ENCODE results near the gene TFAP2D. TPM values are rescaled to one million over a fixed set of nuclear protein-coding genes. Genes with fewer than 3 reads are reported as not detected.

Gene TFAP2D
- total RNA-seq, 1 donor from 2014 or later: not detected

DNA sequence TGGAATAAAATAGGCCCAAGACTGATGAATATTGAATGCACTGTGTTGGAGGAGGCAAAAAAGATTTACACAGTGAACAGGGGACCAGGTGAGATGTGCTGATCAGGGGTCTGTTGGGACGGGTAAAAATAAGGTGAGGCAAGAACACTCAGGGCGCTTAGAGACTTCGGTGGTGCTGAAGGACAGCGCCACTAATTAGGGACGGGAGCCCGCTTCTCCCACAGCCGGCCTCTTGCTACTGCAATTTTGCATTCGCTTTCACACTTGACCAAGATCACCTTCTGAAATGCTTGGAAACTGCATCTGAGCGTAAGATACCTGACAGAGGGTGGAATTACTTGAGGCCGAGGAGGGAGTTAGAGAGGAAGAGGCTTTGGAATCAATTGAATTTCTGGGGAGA is 7.3 kb downstream of the TFAP2D start:
- DNase-seq (ENCODE audit: low spot score): no peak

DNA sequence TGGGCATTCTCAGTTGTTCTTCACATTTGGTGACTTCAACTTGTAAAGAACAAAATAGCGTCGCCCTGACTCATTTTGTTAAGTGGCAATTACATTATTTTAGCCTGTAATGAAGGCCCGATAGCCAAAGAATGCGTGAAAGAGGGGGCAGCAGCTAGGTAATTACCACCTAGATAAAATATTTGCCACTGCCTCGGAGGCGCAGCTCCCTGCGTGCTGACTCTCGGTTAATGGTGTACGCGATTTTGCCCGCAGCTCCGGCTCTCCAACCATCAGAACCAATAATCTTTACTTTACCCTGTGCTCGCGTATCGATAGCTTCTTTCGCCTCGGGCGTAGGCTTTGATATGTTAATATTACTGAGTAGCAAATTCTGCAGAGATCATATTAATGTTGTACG is 8.7 kb downstream of the TFAP2D start:
- no peak for DNase-seq (ENCODE audit: low spot score)

DNA sequence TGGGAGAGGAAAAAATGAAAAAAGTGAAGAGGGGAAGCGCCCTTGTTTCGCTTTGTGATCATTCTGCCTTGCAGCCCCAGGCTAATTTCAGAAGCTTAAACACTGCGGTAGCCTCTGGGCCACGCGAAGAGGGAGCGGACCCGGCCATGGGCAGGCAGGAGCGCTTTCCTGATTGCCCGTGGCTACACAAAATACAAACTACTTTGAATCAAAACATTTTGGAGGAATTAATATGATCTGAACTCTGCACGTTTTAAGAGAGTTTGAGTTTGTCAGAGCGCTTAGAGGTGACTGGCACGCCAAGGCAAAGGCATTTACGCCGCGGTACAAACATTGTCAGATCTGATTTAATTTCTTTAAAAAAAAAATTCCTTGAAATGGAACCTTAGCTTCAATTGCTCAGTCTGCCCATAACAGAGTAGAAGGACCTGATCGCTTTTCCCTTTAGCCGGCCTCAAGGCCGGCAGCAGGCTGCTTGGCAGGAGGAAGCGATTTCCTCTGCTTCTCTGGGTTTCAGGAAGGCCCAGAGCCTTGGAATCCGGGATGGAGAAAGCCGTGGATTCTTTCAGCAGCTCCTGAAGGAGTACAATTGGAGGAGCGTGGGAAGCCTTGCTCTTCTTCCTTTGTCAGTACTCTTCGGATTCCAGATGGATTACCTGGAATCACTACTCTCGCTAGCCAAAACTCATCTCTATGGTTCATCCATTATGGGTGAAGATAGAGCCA is 9.7 kb downstream of the TFAP2D start:
- no peak for DNase-seq (ENCODE audit: low spot score)

DNA sequence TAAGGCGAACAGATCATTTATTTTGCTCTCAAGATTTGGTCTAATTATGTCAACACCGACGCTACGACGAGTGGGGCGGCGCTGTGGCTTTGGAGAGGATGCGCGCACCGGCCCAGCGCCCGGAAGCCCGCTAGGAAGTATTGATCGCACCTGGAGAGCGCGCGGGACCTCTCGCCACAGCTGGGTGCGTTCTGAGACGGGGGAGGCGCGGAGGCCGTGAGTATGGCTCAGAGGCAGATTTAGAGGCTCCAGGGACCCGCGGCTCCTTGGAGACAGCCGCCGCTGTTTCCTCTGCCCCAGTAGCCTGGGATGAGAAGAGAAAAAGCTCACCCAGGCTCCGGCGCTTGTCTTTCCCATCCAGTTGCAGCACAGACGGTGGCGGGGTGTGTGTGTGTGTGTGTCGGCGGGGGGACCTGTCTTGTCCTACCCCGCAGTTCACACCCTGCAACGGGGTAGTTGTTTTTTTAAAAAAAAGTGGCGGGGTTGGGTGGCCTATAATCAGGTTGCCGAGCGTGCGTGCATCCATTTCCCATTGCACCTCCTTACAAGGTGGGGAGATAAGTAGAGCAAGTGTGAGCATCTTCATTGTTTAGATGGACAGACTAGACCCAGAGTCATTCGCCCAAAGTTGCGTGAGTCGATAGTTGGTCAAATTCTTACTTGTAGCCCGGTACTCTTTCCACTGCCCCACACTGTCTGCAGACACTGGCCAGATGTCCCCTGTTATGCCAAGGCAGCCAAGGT is 11.2 kb downstream of the TFAP2D start:
- no peak for DNase-seq (ENCODE audit: low spot score)

DNA sequence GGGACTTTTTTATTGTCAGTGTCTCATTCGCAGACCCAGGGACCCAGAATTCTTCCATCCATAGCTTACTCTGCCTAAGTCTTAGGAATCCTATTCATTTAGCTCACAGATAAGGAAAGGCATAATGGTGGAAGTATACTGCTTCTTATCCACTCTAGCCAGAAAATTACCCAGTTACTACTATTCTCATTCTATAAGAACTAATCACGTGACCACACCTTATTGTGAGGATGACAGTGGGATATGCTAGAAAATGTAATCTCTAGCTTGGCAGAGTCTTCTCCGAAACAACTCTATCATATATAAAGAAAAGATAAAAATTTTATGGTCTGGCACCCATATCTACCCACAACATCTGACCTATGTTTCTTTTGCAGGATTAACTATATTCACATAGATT is 21.2 kb downstream of the TFAP2D start:
- DNase-seq (ENCODE audit: low spot score): no peak

DNA sequence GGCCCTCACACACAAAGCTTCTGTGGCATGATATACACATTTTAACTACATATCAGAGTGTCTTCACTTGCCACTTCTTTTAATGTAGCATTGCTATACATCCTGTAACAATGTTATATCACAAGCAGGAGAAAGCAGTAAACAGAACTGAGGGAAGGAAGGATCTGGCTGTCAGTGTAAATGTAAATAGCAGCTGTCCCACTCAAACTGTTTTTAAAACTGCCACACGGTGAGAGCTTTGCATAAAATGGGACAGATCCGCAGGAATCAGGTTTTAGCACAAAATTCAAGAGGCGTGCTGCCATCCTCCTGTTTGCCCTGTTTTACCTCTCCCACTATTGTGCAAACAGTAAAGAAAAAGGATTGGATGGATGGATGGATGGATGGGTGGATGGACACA is 28.8 kb downstream of the TFAP2D start:
- DNase-seq (ENCODE audit: low spot score): no peak

DNA sequence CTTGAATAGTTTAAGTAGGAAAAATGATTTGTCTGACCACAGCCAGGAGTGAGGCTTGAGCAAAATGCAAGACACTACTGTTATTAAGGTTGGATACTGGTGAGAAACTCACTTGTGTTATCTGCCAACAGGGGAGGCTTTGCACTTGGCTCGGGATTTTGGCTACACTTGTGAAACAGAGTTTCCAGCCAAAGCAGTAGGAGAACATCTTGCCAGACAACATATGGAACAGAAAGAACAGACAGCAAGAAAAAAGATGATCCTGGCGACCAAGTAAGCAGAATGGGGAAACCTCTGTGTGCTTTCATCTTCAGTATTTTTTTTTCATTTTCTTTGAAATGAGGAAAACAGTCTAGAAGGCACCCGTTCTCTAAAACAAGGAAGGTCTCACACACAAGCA is 31.6 kb downstream of the TFAP2D start:
- no peak for DNase-seq (ENCODE audit: low spot score)

DNA sequence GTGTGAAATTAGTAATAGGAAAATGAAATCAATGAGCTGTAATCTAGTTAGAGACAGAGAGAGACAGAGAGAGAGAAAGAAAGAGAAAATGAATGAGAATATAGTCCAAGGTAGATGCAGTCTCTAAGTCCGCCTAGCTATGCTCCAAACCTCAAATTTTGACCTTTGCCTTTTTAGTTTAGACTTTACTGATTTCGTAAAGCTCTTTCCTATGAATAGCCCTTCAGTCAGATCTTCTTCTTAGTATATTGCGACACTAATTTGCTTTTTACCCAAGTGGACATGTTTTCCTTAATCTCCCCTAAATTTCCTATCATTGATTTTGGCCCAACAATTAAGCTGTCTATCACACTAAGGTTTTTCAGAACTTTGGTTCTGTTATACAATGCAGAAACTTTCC is 49.5 kb downstream of the TFAP2D start:
- no peak for DNase-seq (ENCODE audit: low spot score)

DNA sequence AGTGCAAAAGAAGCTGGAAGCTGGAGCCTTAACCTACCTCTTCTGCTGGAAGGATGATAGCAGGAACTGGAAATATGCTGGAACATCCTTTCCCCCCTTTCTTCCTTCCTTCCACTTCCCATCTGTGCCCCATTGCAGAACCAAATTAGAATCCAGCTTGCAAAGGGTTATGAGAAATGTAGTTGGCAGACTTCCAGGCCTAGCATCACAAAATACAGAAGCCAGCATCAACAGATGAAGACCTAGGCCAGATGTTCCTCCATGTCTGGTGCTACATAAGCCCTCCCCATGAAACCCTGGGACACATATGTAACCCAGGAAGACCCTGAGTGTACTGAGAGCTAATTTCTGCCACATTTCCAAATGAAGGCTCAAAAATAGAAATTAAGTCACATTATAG is 65.4 kb downstream of the TFAP2D start:
- DNase-seq (ENCODE audit: low spot score): no peak

DNA sequence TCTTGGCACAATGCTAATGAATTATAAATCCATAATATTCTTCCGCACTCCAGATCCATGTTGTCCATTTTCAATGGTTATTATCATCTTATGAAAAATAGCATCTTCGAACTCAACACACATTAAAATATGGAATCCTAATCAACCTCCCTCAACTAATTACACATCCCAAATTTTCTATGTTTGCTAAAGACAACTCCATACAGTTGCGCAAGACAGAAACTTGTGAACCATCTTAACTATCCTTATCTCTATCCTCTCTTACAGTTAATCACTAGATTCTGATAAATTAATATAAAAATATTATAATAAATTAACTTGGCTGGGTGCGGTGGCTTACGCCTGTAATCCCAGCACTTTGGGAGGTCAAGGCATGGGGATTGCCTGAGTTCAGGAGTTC is 67.1 kb downstream of the TFAP2D start:
- no peak for DNase-seq (ENCODE audit: low spot score)

DNA sequence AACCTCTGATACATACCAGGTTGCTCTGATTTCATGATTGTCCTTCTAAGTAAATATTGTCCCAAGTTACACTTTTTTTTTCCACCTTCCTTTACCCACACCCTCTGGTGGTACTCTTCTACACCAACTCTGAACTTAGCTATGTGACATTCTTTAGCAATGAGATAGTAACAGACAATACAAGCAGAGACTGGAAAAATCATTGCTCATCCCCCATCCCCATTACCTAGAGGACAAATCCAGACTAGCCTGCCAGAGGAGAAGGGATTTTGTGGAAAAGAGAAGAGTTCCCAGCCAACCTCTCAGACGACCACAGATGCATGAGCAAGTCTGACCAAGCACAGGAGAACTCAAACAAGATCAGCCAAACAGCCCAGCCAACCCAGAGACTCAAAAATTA is 72.6 kb downstream of the TFAP2D start:
- DNase-seq (ENCODE audit: low spot score): no peak

DNA sequence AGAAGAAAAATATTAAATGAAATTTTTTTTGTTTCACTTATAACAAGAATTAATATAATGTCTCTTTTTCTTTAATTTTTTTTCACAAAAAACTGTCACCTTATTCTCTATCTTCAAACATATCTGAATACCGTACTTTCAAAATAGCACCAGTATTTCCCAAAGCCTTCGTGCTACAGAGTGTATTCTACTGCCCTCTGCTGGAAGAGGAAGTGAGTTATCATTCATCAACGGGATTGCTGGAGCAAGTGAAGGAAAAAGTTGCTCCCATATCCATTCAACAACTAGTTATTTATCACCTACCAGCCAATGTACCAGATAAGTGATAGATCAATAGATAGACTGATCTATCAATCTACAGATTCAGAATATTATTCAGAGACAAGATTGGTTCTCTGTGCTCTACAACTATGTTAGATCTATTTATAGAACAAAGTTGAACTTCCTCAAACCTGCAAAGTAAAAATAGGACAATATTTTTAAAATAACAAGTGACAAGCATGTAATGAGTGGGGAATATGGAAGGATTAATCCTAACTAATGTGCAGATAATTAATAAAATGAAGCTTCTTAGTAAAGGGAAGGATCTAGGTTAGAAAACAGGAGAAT is 78.7 kb downstream of the TFAP2D start:
- DNase-seq (ENCODE audit: low spot score): no peak

DNA sequence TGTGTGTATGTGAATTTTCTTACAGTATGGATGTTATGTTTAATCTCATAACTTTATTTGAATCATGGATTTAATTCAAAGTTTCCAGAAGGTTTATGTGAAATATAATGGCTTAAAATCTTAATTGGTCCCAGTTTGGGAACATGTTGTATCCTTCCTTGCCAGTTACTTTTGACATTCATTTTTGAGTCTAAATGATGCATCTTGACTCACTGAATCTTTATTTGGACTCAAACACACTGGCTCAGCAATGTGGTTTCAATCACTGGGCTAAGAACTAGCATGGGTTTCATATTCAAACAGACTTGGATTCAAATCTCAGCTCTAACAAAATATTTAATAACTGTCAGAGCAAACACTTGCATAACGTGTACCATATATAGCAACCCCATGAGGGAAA is 79.4 kb downstream of the TFAP2D start:
- DNase-seq (ENCODE audit: low spot score): no peak

DNA sequence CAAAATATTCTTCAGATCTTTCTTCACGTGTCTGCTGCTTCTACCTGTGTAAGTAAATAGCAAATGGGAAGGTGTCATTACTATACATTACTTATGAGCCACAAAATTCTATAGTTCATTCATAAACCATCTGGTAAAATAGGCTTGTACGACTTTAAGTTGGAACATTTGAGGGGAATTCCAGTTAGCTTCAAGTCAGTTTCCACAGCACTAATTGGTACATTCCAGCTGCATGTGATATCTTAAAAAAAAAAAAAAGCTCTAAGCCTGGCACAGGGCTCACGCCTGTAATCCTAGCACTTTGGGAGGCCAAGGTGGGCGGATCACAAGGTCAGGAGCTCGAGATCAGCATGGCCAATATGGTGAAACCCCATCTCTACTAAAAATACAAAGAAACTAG is 82.2 kb downstream of the TFAP2D start:
- DNase-seq (ENCODE audit: low spot score): no peak

DNA sequence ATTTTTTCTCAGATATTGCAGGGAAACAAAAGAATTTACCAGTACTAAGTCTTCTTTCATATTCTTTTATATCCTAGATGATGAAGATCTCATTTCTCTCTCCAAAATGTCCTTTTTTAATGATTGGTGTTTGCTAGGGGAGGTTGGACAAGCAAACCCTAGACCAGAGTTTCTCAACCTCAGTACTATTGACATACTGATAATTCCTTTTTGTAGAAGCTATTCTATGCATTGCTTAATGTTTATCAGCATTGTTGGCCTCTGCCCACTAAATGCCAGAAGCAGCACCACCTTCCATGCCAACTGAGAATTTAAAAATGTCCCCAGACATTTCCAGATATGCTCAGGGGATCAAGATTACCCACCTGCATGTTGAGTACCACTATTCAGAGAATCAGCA is 91.0 kb downstream of the TFAP2D start:
- DNase-seq (ENCODE audit: low spot score): no peak

DNA sequence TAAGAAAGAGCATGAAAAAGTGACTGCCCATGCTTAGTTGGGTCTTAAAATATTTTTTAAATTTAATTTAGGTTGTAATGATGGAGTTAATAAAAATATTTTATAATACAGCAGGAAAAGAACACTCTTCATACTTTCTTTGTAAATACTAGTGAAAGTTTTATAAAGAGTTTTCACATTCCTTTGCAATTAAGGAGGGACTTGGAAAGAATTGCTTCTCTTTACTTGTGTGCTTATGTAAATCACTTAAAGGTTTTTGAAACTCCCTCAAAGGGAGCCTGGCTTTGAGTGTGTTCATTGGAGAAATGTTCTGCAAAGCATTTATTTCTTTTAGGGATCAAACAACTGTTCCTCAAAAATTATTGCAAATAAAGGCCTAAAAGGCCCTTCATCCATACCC is 93.7 kb downstream of the TFAP2D start:
- DNase-seq (ENCODE audit: low spot score): no peak

DNA sequence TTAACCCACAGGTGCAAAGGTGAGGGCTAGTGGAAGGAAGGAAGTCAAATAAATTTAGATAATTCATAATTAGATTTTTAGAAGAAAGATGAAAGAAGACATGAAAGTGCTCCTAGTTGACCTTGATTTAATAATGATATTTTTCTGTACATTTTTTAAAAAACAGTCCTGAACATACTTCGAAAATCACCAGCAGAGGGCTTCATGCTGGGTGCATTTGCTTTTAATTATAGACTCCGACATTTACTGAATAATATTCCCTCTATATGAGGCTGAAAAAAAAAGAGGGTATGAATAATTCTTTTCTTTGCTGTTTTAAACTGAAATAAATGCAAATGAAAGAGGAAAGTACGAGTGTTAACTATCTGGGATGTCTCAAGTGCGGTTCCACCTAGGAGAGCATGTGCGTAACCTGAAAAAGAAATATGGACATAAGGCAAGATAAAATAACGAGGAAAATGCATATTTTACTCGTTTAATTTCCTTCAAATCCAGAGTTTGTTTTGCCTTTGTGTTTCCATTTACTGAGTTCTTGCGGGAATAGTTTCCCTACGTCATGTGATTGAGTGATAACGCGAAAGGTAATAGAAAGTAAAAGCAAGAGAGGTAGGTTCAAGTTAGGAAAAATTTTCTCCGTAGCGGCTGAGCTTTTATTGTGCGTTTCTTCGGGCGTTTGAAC is 102.2 kb downstream of the TFAP2D start:
- no peak for DNase-seq (ENCODE audit: low spot score)

DNA sequence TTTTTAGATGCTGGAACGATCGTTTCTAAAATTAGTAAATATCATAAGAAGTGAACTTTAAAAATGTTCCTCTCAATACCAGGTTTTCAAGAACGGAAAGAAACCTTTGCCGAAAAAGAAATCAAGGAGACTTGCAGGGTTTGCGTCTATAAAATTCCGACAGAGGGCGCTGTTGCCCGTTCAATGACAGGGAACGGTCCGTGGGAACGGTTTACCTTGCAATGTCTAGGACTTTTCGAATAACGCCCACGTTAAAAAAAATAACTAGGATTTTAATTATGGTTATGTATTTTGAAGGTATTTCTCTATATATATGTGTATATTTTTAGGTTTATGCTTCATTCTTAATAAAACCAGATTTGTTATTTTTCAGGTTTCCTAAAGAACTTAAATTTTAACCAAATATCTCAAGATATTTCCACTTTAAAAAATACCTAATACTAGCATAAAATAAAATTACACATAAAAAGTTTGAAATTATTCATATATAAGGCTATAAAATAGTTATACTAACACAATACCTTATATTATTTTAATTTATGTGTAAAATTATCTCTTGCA is 102.9 kb downstream of the TFAP2D start:
- peak; percentile 71 for DNase-seq (ENCODE audit: low spot score)

DNA sequence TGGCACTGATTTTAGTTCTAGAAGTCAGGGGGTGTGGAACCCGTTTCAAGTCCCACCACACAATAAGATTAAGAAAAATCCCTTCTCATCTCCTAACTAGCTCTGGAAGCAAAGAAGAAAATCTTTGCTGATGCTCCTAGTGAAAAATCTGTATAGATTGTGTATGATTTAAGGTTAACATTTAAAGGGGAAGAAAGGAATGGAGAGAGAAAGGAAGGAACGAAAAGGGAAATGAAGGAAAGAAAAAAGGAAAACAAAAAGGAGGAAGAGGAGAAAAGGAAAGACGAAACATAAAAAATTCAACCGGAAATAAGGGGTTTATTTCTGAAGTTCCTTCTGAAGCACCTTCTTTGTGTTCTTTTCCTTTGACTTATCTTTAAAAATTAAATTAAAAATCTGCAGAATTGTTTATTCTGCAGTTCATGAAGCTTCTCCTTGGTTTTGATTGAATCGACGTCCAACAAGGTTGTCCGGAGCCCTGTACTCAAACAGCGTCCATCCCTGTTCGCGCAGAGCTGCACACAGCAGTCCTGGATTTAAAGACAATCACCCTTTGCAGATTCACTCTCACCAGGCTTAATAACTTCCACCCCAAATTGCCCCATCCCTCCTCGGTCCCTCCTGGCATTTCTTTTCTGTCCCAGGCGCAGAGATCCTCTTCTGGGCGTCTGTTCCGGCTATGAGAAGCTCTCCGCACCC is 103.8 kb downstream of the TFAP2D start:
- no peak for DNase-seq (ENCODE audit: low spot score)

DNA sequence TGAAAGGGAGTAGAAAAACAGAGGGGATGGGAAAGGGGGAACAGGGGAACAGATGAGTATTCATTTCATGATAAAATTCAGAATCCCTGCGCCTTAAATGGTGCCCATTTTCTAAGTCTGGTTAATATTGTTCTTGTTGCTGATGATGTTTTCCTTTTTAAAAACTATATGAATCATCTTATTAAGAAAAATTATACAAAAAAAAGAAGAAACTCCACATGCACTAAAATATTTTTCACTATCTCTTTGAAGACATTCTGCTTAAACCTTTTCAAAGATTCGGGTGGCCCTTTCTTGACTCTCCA is 104.3 kb downstream of the TFAP2D start:
- DNase-seq (ENCODE audit: low spot score): no peak

DNA sequence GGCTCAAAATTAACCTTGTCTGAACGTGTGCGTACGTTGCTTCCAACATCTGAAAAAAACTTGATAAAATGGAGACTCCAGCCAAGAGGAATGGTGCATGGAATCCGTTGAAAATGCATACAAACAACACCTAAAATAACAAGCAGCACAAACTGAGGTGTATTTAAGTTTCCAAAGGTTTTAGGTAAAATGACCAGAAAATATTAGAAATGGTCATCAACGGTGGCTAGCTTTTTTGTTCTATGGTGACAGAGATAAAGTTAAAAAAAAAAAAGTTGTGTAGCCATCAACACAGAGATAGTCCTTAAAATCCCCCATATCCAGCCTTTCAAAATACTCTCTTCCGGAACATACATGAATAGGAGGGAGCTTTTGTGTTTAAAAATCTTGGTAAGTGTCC is 104.7 kb downstream of the TFAP2D start:
- no peak for DNase-seq (ENCODE audit: low spot score)

DNA sequence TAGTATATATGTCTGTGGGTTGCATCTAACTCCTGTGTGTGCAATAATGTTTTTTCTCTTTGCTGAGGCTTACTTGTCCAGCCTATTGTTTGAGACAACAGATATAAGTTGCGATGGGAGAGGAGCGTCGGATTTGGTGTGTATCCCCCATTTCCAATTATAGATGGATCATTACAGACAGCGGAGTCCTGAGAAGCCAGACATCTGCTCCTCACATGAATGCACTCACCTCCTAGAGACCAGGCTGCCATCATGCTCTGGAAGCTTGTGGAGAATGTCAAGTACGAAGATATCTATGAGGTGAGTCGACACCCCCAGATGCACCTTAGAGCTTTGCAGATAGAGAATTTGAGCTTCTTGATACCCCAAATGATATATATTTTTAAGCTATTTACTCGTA is 105.3 kb downstream of the TFAP2D start, which contains the start of gene TFAP2B:
TFAP2B (plus strand) TSS at position 199 of the 400 bp plus-strand sequence; CDS start at position 220, 21 bp downstream.
- DNase-seq (ENCODE audit: low spot score): no peak
